HepG2 (cell line): ENCODE results near the gene ABCA8. TPM values are rescaled to one million over a fixed set of nuclear protein-coding genes. Genes with fewer than 3 reads are reported as not detected.

Source experiments
- ARID3A ChIP-seq: IDR thresholded peaks from 2 replicates; pipeline ENCODE4 v1.6.1; 2012; ENCODE audit warnings: low read depth, low read length, improper control_type of control experiment
- DBP ChIP-seq: sonication (generic); formaldehyde crosslinking; IDR thresholded peaks from 2 replicates; pipeline ENCODE4 v1.4.0; 2020; ENCODE audit warnings: missing genetic modification reagents; ENCODE audit errors: not compliant biosample characterization
- FLYWCH1 ChIP-seq: sonication (generic); formaldehyde crosslinking; IDR thresholded peaks from 2 replicates; pipeline ENCODE4 v1.8.1; 2023; ENCODE audit warnings: mild to moderate bottlenecking, missing genetic modification reagents
- GLI4 ChIP-seq: sonication (generic); formaldehyde crosslinking; IDR thresholded peaks from 2 replicates; pipeline ENCODE4 v1.5.1; 2020; ENCODE audit warnings: missing genetic modification reagents, mild to moderate bottlenecking, moderate library complexity, borderline replicate concordance
- HNF1A ChIP-seq, 2 experiments: sonication (generic) in 1 of 2; formaldehyde crosslinking in 1 of 2; IDR thresholded peaks; 2 replicates each; pipeline versions ENCODE4 v1.4.0 to v1.6.1; 2016 to 2020; ENCODE audit warnings: borderline replicate concordance in 1 of 2, low read depth in 1 of 2, mild to moderate bottlenecking in 1 of 2, missing genetic modification reagents in 1 of 2
- MED1 ChIP-seq: sonication (generic); formaldehyde crosslinking; IDR thresholded peaks from 2 replicates; pipeline ENCODE4 v1.4.0; 2020; ENCODE audit warnings: missing genetic modification reagents
- NCOA2 ChIP-seq: sonication (generic); formaldehyde crosslinking; IDR thresholded peaks from 2 replicates; pipeline ENCODE4 v1.8.0; 2022; ENCODE audit warnings: inconsistent platforms
- NONO ChIP-seq, 2 experiments: fragments of 450-650 bp in 1 of 2; sonication (generic) in 1 of 2; formaldehyde crosslinking in 1 of 2; IDR thresholded peaks in 1 of 2; conservative IDR thresholded peaks in 1 of 2; 2 replicates each; pipeline versions ENCODE4 v1.6.1 to v1.8.0; 2017 to 2022; ENCODE audit warnings: mild to moderate bottlenecking in 1 of 2, missing genetic modification reagents in 1 of 2, moderate library complexity in 1 of 2
- NR2F2 ChIP-seq: IDR thresholded peaks from 2 replicates; pipeline ENCODE4 v1.6.1; 2012; ENCODE audit warnings: low read depth, inconsistent platforms, borderline replicate concordance
- SAFB2 ChIP-seq: sonication (generic); formaldehyde crosslinking; IDR thresholded peaks from 2 replicates; pipeline ENCODE4 v1.5.1; 2020; ENCODE audit warnings: missing genetic modification reagents, low read depth, mild to moderate bottlenecking, borderline replicate concordance
- SALL1 ChIP-seq: sonication (generic); formaldehyde crosslinking; IDR thresholded peaks from 2 replicates; pipeline ENCODE4 v1.8.0; 2022; ENCODE audit warnings: mild to moderate bottlenecking, missing genetic modification reagents
- SIN3A ChIP-seq: IDR thresholded peaks from 2 replicates; pipeline ENCODE4 v1.6.1; 2011; ENCODE audit warnings: low read depth, mild to moderate bottlenecking, control low read depth, low read length, borderline replicate concordance
- ZBTB2 ChIP-seq: sonication (generic); formaldehyde crosslinking; IDR thresholded peaks from 2 replicates; pipeline ENCODE4 v1.8.0; 2022; ENCODE audit warnings: low read depth, missing genetic modification reagents
- ZMYM4 ChIP-seq: sonication (generic); formaldehyde crosslinking; IDR thresholded peaks from 2 replicates; pipeline ENCODE4 v1.8.1; 2023; ENCODE audit warnings: mild to moderate bottlenecking, missing genetic modification reagents
- ZNF121 ChIP-seq: sonication (generic); formaldehyde crosslinking; IDR thresholded peaks from 2 replicates; pipeline ENCODE4 v1.5.0; 2020; ENCODE audit warnings: mild to moderate bottlenecking, missing genetic modification reagents
- ZNF160 ChIP-seq: sonication (generic); formaldehyde crosslinking; IDR thresholded peaks from 2 replicates; pipeline ENCODE4 v1.8.0; 2022; ENCODE audit warnings: mild to moderate bottlenecking, inconsistent platforms, missing genetic modification reagents
- ZNF335 ChIP-seq: sonication (generic); formaldehyde crosslinking; IDR thresholded peaks from 2 replicates; pipeline ENCODE4 v1.4.0; 2020; ENCODE audit warnings: missing genetic modification reagents
- ZNF350 ChIP-seq: sonication (generic); formaldehyde crosslinking; IDR thresholded peaks from 2 replicates; pipeline ENCODE4 v1.4.0; 2020; ENCODE audit warnings: mild to moderate bottlenecking, low read depth, missing genetic modification reagents, borderline replicate concordance
- ZNF446 ChIP-seq: sonication (generic); formaldehyde crosslinking; IDR thresholded peaks from 2 replicates; pipeline ENCODE4 v1.5.0; 2020; ENCODE audit warnings: mild to moderate bottlenecking, missing genetic modification reagents
- ZSCAN22 ChIP-seq: sonication (generic); formaldehyde crosslinking; IDR thresholded peaks from 2 replicates; pipeline ENCODE4 v1.4.0; 2020; ENCODE audit warnings: mild to moderate bottlenecking, missing genetic modification reagents
- polyA plus RNA-seq, 8 experiments: library from polyadenylated mRNA; depleted of rRNA in 3 of 8; stranded (reverse) in 7 of 8; unstranded in 1 of 8; fragments of >200 nt; fragmentation: Illumina TruSeq in 4 of 8; extraction: Trizol in 4 of 8; gene quantifications; 2 replicates each; pipeline versions ENCODE4 v1.2.1 to v1.2.3, GENCODE V29; 2011 to 2016; ENCODE audit warnings: low read depth in 4 of 8, missing spikeins in 1 of 8, mixed read lengths in 1 of 8; ENCODE audit not compliant: insufficient read depth in 1 of 8
- total RNA-seq, 5 experiments: library from RNA; depleted of rRNA; stranded (reverse); fragments of >200 nt; fragmentation: Illumina TruSeq; extraction: Trizol; gene quantifications; 2 replicates each; pipeline ENCODE4 v1.2.3, GENCODE V29; 2016; ENCODE audit warnings: low read depth in 1 of 5

The ABCA8 gene
- total and polyA plus RNA-seq, 2 of the 13 experiments (the other 11 are each of a cell fraction or from before 2014, with no cell fraction given) = 0.05 to 0.18 TPM

GRCh38 chr17:68820825-68821481, 134.2 kb downstream of the ABCA8 start (continued):
- TF ChIP-seq GLI4 (CRISPR knock-in tag) = peak; percentile 87; the same call in 1 of the 2 replicates
- TF ChIP-seq ZNF350 (CRISPR knock-in tag) = peak; percentile 93
- TF ChIP-seq NR2F2 = peak; percentile 69; the same call in 1 of the 2 replicates
- peak; percentile 78; the same call in 1 of the 2 replicates for TF ChIP-seq ZNF446 (CRISPR knock-in tag)
- TF ChIP-seq NCOA2 (CRISPR knock-in tag) = peak; percentile 89
- TF ChIP-seq ZBTB2 = no peak
- no peak for TF ChIP-seq ZNF121
- no peak for TF ChIP-seq FLYWCH1
- TF ChIP-seq ZNF335 (CRISPR knock-in tag) = no peak
- TF ChIP-seq DBP (CRISPR knock-in tag) = no peak
- TF ChIP-seq SIN3A = no peak
- no peak; the same call in 1 of the 2 replicates for TF ChIP-seq ZNF160 (CRISPR knock-in tag)
- TF ChIP-seq MED1 (CRISPR knock-in tag) = peak; percentile 97
- TF ChIP-seq HNF1A (IDR thresholded peaks at IDR 0.05; ENCODE audit: low read depth) = no peak; the same call in 1 of the 2 replicates
- TF ChIP-seq HNF1A (CRISPR knock-in tag; IDR thresholded peaks at IDR 0.05; ENCODE audit: borderline replicate concordance) = peak; percentile 89
- peak; percentile 86; the same call in 1 of the 2 replicates for TF ChIP-seq ARID3A
- TF ChIP-seq SAFB2 (CRISPR knock-in tag) = peak; percentile 53; the same call in 1 of the 2 replicates
- TF ChIP-seq ZSCAN22 (CRISPR knock-in tag) = 0 out of 2 replicates have a peak, but pooled peaks have one; percentile 60
- TF ChIP-seq SALL1 = peak; percentile 99
- no peak for TF ChIP-seq NONO (IDR thresholded peaks at IDR 0.05)
- 0 out of 2 replicates have a peak, but pooled peaks have one; percentile 33 for TF ChIP-seq NONO (CRISPR knock-in tag; conservative IDR thresholded peaks at IDR 0.05)
- TF ChIP-seq ZMYM4 (CRISPR knock-in tag) = peak; percentile 95
